ENCODE measurements around the gene SRF. TPM values are rescaled to one million over a fixed set of nuclear protein-coding genes. Genes with fewer than 3 reads are reported as not detected.

Gene SRF
- total RNA-seq, 1 donor from 2014 or later: 42.7 TPM

DNA sequence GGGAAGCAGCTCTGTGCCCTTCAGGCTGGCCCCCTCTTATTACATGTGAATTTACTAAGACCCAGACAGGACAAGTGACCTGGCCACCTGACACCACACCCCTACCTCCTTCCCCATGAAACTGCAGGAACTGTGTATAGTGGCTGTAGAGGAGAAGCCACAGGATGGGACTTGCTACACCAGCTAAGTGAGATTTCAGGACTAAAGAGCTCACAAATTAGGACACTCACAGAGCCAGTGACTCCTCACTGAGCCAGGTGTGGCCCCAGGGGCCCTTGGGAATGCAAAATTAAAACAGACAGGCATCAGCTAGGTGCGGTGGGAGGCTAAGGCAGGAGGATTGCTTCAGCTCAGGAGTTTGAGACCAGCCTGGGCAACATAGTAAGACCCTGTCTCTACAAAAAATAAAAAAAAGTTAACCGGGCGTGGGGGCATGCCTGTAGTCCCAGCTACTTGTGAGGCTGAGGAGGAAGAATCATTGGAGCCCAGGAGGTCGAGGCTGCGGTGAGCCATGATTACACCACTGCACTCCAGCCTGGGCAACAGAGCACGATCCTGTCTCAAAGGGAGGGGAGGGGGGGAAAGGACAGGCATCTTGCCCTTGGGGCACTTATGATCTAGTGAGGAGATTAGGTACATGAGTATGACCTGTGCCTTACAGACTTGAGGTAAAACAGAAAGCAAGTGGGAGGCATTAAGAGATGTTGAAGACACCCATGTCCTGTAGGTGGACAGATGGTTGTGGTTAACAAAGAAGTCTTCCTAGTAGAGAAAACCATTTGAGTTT lies 23.2 kb upstream of the SRF start:
- H3K36me3 Mint-ChIP-seq (ENCODE audit: low read depth): peaks cover 15% of the 10 kb centered on the region
- TF ChIP-seq, protein P1, sequence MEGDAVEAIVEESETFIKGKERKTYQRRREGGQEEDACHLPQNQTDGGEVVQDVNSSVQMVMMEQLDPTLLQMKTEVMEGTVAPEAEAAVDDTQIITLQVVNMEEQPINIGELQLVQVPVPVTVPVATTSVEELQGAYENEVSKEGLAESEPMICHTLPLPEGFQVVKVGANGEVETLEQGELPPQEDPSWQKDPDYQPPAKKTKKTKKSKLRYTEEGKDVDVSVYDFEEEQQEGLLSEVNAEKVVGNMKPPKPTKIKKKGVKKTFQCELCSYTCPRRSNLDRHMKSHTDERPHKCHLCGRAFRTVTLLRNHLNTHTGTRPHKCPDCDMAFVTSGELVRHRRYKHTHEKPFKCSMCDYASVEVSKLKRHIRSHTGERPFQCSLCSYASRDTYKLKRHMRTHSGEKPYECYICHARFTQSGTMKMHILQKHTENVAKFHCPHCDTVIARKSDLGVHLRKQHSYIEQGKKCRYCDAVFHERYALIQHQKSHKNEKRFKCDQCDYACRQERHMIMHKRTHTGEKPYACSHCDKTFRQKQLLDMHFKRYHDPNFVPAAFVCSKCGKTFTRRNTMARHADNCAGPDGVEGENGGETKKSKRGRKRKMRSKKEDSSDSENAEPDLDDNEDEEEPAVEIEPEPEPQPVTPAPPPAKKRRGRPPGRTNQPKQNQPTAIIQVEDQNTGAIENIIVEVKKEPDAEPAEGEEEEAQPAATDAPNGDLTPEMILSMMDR (IDR thresholded peaks at IDR 0.05): no peak
- H3K9me3 Mint-ChIP-seq (ENCODE audit: low read depth): no peaks in the 10 kb centered on the region
- peak overlapping the region; percentile 51 for H3K27ac Mint-ChIP-seq (ENCODE audit: unreplicated experiment)
- no peaks in the 10 kb centered on the region for H3K27me3 Mint-ChIP-seq (ENCODE audit: low read depth)
- no peak for DNase-seq (ENCODE audit: low spot score)
- H3K4me1 Mint-ChIP-seq (ENCODE audit: low read depth): peaks cover 23% of the 10 kb centered on the region
- no peak overlapping the region for H3K4me3 Mint-ChIP-seq (ENCODE audit: unreplicated experiment)

DNA sequence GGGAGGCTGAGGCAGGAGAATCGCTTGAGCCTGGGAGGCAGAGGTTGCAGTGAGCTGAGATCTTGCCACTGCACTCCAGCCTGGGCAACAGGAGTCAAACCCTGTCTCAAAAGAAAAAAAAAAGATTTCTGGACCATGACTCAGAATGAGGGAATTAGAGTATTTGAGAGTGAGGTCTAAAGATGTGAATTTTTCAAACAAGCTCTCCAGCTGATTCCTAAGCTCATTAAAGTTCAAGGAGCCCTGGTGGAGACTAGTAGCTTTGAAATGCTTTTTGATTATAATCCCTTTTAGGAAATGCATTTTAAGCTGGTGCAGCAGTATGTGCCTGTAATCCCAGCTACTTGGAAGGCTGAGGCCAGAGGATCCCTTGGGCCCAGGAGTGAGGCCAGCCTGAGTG lies 21.8 kb upstream of the SRF start:
- H3K36me3 Mint-ChIP-seq (ENCODE audit: low read depth): peaks cover 15% of the 10 kb centered on the region
- H3K4me1 Mint-ChIP-seq (ENCODE audit: low read depth): peaks cover 12% of the 10 kb centered on the region
- no peak for DNase-seq (ENCODE audit: low spot score)
- no peaks in the 10 kb centered on the region for H3K9me3 Mint-ChIP-seq (ENCODE audit: low read depth)
- no peaks in the 10 kb centered on the region for H3K27me3 Mint-ChIP-seq (ENCODE audit: low read depth)
- TF ChIP-seq, protein P1 (IDR thresholded peaks at IDR 0.05): no peak
- H3K27ac Mint-ChIP-seq (ENCODE audit: unreplicated experiment): peak overlapping the region; percentile 85
- H3K4me3 Mint-ChIP-seq (ENCODE audit: unreplicated experiment): no peak overlapping the region

DNA sequence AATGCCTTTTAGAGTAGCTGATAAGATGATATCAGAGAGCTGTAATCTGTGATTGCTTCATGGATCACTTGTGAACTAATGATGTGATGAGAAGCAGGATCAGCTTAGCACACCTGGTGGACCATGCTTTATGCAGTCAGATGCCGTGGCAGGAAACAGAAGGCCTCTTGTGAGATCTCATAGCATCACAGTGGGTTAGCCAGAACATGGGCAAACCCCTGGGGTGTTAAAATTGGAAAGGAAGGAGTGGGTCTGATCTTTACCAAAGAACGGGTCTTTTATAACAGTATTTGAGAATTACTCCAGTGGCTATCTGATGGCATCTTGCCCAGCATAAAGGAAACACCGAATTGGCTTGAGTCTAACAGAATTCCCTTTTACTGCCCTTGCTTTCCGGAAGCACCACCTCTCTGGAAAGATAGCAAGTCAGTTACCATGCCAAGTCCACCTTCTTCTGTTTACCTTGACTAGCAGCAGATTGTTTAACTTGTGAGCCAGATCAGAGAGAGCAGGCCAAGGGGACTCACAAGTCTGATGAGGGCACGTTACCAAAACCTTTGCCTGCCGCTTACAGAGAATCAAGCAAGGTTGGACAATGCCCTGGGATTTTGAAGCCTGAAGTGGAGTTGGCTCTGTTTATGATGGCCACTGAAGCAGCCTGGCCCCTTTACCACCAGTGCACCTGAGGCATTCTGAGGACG lies 20.9 kb upstream of the SRF start:
- peaks cover 13% of the 10 kb centered on the region for H3K36me3 Mint-ChIP-seq (ENCODE audit: low read depth)
- no peak overlapping the region for H3K4me3 Mint-ChIP-seq (ENCODE audit: unreplicated experiment)
- H3K27ac Mint-ChIP-seq (ENCODE audit: unreplicated experiment): no peak overlapping the region
- no peak for DNase-seq (ENCODE audit: low spot score)
- H3K4me1 Mint-ChIP-seq (ENCODE audit: low read depth): peaks cover 12% of the 10 kb centered on the region
- H3K9me3 Mint-ChIP-seq (ENCODE audit: low read depth): no peaks in the 10 kb centered on the region
- TF ChIP-seq, protein P1 (IDR thresholded peaks at IDR 0.05): no peak
- no peaks in the 10 kb centered on the region for H3K27me3 Mint-ChIP-seq (ENCODE audit: low read depth)

DNA sequence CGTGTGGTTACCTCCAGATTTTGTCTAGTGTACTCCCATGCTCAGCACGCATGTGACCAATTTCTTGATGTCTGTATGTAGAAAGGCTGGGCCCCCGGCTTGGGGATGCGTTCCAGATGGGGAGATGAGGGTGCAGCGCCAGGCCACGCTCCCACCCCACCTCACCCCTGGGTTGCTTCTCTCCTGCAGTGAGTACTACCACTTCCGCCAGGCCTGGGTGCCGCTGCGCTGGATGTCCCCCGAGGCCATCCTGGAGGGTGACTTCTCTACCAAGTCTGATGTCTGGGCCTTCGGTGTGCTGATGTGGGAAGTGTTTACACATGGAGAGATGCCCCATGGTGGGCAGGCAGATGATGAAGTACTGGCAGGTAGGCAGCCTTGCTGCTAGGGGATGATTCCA lies 11.5 kb upstream of the SRF start:
- H3K4me3 Mint-ChIP-seq (ENCODE audit: unreplicated experiment): no peak overlapping the region
- H3K27me3 Mint-ChIP-seq (ENCODE audit: low read depth): no peaks in the 10 kb centered on the region
- TF ChIP-seq, protein P1 (IDR thresholded peaks at IDR 0.05): no peak
- no peak for DNase-seq (ENCODE audit: low spot score)
- H3K27ac Mint-ChIP-seq (ENCODE audit: unreplicated experiment): no peak overlapping the region
- no peaks in the 10 kb centered on the region for H3K4me1 Mint-ChIP-seq (ENCODE audit: low read depth)
- peaks cover 12% of the 10 kb centered on the region for H3K36me3 Mint-ChIP-seq (ENCODE audit: low read depth)
- H3K9me3 Mint-ChIP-seq (ENCODE audit: low read depth): no peaks in the 10 kb centered on the region

DNA sequence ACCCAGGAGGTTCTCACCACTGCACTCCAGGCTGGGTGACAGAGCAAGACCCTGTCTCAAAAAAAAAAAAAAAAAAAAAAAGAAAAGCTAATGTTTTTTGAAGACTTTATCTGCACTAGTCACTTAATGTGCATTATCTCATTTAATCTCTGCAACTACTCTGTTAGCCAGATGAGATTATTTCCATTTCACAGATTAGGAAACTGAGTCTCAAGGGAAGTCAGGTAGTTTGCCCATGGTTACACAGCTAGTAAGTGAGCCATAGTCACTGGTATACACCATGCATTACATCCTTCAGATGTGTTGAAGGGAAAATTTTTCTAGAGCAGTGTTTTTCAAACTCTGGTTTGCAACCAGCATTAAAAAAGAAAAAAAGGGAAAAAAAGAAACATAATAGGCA lies 7.2 kb upstream of the SRF start:
- H3K36me3 Mint-ChIP-seq (ENCODE audit: low read depth): peaks cover 9% of the 10 kb centered on the region
- no peak overlapping the region for H3K4me3 Mint-ChIP-seq (ENCODE audit: unreplicated experiment)
- no peaks in the 10 kb centered on the region for H3K27me3 Mint-ChIP-seq (ENCODE audit: low read depth)
- TF ChIP-seq, protein P1 (IDR thresholded peaks at IDR 0.05): no peak
- DNase-seq (ENCODE audit: low spot score): no peak
- no peaks in the 10 kb centered on the region for H3K9me3 Mint-ChIP-seq (ENCODE audit: low read depth)
- H3K4me1 Mint-ChIP-seq (ENCODE audit: low read depth): no peaks in the 10 kb centered on the region
- H3K27ac Mint-ChIP-seq (ENCODE audit: unreplicated experiment): no peak overlapping the region
